IMR-90 (cell line): ENCODE results near the gene MLH3. TPM values are rescaled to one million over a fixed set of nuclear protein-coding genes. Genes with fewer than 3 reads are reported as not detected.

Experiments
- ATAC-seq: fragments of 200-7000 bp; cut with Tn5 transposase; 2 replicates; pipeline ENCODE4 v1.9.1; 2020; ENCODE audit warnings: low read depth, mild to moderate bottlenecking, moderate library complexity
- BruUV-seq: library from RNA; stranded (reverse); fragments of 400-500 nt; replicated peaks from 2 replicates; lab custom pipeline; 2021; lab: Mats Ljungman, UMichigan
- CTCF ChIA-PET: fragments of 300-600 bp; formaldehyde crosslinking; extraction: SDS; loops from one replicate; lab custom pipeline; 2021; ENCODE audit warnings: antibody characterized with exemption; lab: Yijun Ruan, JAX
- POLR2A ChIA-PET: fragments of 300-600 bp; sonication (Branson Sonifier 250); formaldehyde crosslinking; loops from one replicate; lab custom pipeline; 2022; ENCODE audit warnings: antibody characterized with exemption; ENCODE audit not compliant: unreplicated experiment; lab: Charles Lee
- DNase-seq: peaks from one replicate; pipeline ENCODE4 v3.0.0; 2013
- H2AFZ ChIP-seq: replicated peaks from 2 replicates; pipeline ENCODE3; 2013; ENCODE audit warnings: low read length, mild to moderate bottlenecking; ENCODE audit not compliant: poor library complexity
- H2AK5ac ChIP-seq: 2 replicates; pipeline ENCODE4 v1.6.1; 2013; ENCODE audit warnings: low read depth, low read length, inconsistent platforms
- H2AK9ac ChIP-seq: replicated peaks from 2 replicates; pipeline ENCODE3; 2013; ENCODE audit warnings: mild to moderate bottlenecking, low read depth, low read length, moderate library complexity; ENCODE audit not compliant: poor library complexity
- H2BK120ac ChIP-seq: 2 replicates; pipeline ENCODE4 v1.6.1; 2013; ENCODE audit warnings: low read depth, low read length, inconsistent platforms
- H2BK15ac ChIP-seq: 3 replicates; pipeline ENCODE4 v1.6.1; 2013; ENCODE audit warnings: low read depth, low read length, inconsistent platforms
- H2BK20ac ChIP-seq: 2 replicates; pipeline ENCODE4 v1.6.1; 2013; ENCODE audit warnings: low read depth, mild to moderate bottlenecking, inconsistent platforms, low read length, moderate library complexity
- H2BK5ac ChIP-seq: 2 replicates; pipeline ENCODE4 v1.6.1; 2013; ENCODE audit warnings: mild to moderate bottlenecking, low read depth, low read length, inconsistent platforms; ENCODE audit not compliant: poor library complexity, severe bottlenecking
- H3K14ac ChIP-seq: replicated peaks from 2 replicates; pipeline ENCODE4 v1.6.1; 2013; ENCODE audit warnings: low read depth, low read length, inconsistent platforms
- H3K18ac ChIP-seq: 2 replicates; pipeline ENCODE4 v1.6.1; 2013; ENCODE audit warnings: low read depth, low read length, control low read depth
- H3K23ac ChIP-seq: 2 replicates; pipeline ENCODE4 v1.6.1; 2013; ENCODE audit warnings: low read depth, low read length, inconsistent platforms
- H3K27ac ChIP-seq: 2 replicates; pipeline ENCODE4 v1.5.1; 2013; ENCODE audit warnings: mild to moderate bottlenecking, control low read depth, low read length; ENCODE audit not compliant: insufficient read depth
- H3K27me3 ChIP-seq: 2 replicates; pipeline ENCODE4 v1.6.1; 2013; ENCODE audit warnings: low read length; ENCODE audit not compliant: control insufficient read depth, insufficient read depth
- H3K36me3 ChIP-seq: 2 replicates; pipeline ENCODE4 v1.6.1; 2013; ENCODE audit warnings: low read length, mixed read lengths; ENCODE audit not compliant: control insufficient read depth, insufficient read depth
- H3K4ac ChIP-seq: 2 replicates; pipeline ENCODE4 v1.6.1; 2013; ENCODE audit warnings: low read depth, low read length, inconsistent platforms
- H3K4me1 ChIP-seq: 2 replicates; pipeline ENCODE4 v1.6.1; 2013; ENCODE audit warnings: low read length, mixed read lengths; ENCODE audit not compliant: control insufficient read depth, insufficient read depth
- H3K4me2 ChIP-seq: 2 replicates; pipeline ENCODE4 v1.6.1; 2013; ENCODE audit warnings: low read depth, mild to moderate bottlenecking, control low read depth, low read length, moderate library complexity
- H3K4me3 ChIP-seq: 2 replicates; pipeline ENCODE4 v1.5.1; 2013; ENCODE audit warnings: low read depth, mild to moderate bottlenecking, control low read depth, low read length, moderate library complexity; ENCODE audit not compliant: insufficient read depth
- H3K56ac ChIP-seq: 2 replicates; pipeline ENCODE4 v1.6.1; 2013; ENCODE audit warnings: low read length, inconsistent platforms; ENCODE audit not compliant: insufficient read depth; ENCODE audit errors: extremely low read depth
- H3K79me1 ChIP-seq, 2 experiments: 2 replicates each; pipeline ENCODE4 v1.6.1; 2013; ENCODE audit warnings: low read length in 2 of 2, inconsistent platforms in 1 of 2, low read depth in 1 of 2
- H3K9ac ChIP-seq: 2 replicates; pipeline ENCODE4 v1.6.1; 2013; ENCODE audit warnings: low read depth, low read length, control low read depth
- H3K9me1 ChIP-seq: 2 replicates; pipeline ENCODE4 v1.6.1; 2013; ENCODE audit warnings: low read length, inconsistent platforms; ENCODE audit not compliant: insufficient read depth
- H3K9me3 ChIP-seq: 2 replicates; pipeline ENCODE4 v1.6.1; 2013; ENCODE audit warnings: low read length; ENCODE audit not compliant: control insufficient read depth, insufficient read depth
- H4K20me1 ChIP-seq: 2 replicates; pipeline ENCODE4 v1.6.1; 2013; ENCODE audit warnings: low read length, inconsistent platforms; ENCODE audit not compliant: insufficient read depth
- H4K5ac ChIP-seq: 2 replicates; pipeline ENCODE4 v1.6.1; 2013; ENCODE audit warnings: mild to moderate bottlenecking, low read depth, low read length, control low read depth
- H4K8ac ChIP-seq, 2 experiments: 2 replicates each; pipeline ENCODE4 v1.6.1; 2013; ENCODE audit warnings: low read depth in 2 of 2, low read length in 2 of 2, control low read depth in 1 of 2, inconsistent platforms in 1 of 2
- H4K91ac ChIP-seq: 2 replicates; pipeline ENCODE4 v1.6.1; 2013; ENCODE audit warnings: low read depth, low read length, inconsistent platforms; ENCODE audit not compliant: insufficient read depth
- BHLHE40 ChIP-seq: fragments of 150-350 bp; IDR thresholded peaks from 2 replicates; pipeline ENCODE4 v1.6.1; 2016; ENCODE audit warnings: mild to moderate bottlenecking, low read depth, low read length
- CEBPB ChIP-seq: IDR thresholded peaks from 2 replicates; pipeline ENCODE4 v1.6.1; 2012; ENCODE audit warnings: low read depth, low read length, improper control_type of control experiment
- CHD1 ChIP-seq: IDR thresholded peaks from 2 replicates; pipeline ENCODE4 v1.6.1; 2012; ENCODE audit warnings: low read depth, low read length, improper control_type of control experiment
- FOS ChIP-seq: fragments of 150-350 bp; IDR thresholded peaks from 2 replicates; pipeline ENCODE4 v1.6.1; 2016; ENCODE audit warnings: low read depth, low read length
- MAFK ChIP-seq: IDR thresholded peaks from 2 replicates; pipeline ENCODE4 v1.6.1; 2012; ENCODE audit warnings: low read depth, low read length, improper control_type of control experiment
- MXI1 ChIP-seq: IDR thresholded peaks from 2 replicates; pipeline ENCODE4 v1.6.1; 2012; ENCODE audit warnings: low read depth, mild to moderate bottlenecking, low read length, moderate library complexity, borderline replicate concordance
- NFE2L2 ChIP-seq: fragments of 150-350 bp; IDR thresholded peaks from 2 replicates; pipeline ENCODE4 v1.6.1; 2016; ENCODE audit warnings: low read depth, mild to moderate bottlenecking, low read length
- POLR2A ChIP-seq: IDR thresholded peaks from 2 replicates; pipeline ENCODE4 v1.6.1; 2012; ENCODE audit warnings: mild to moderate bottlenecking, low read depth, low read length
- RAD21 ChIP-seq: IDR thresholded peaks from 2 replicates; pipeline ENCODE4 v1.6.1; 2012; ENCODE audit warnings: low read length, improper control_type of control experiment
- RCOR1 ChIP-seq: IDR thresholded peaks from 2 replicates; pipeline ENCODE4 v1.6.1; 2012; ENCODE audit warnings: mild to moderate bottlenecking, low read length, improper control_type of control experiment; ENCODE audit not compliant: insufficient replicate concordance
- RFX5 ChIP-seq: IDR thresholded peaks from 2 replicates; pipeline ENCODE4 v1.8.0; 2012; ENCODE audit warnings: low read depth, mild to moderate bottlenecking, low read length, moderate library complexity
- USF2 ChIP-seq: fragments of 150-350 bp; IDR thresholded peaks from 2 replicates; pipeline ENCODE4 v1.6.1; 2017; ENCODE audit warnings: mild to moderate bottlenecking, antibody characterized with exemption, low read length, low read depth
- WGBS, 2 experiments: methylation state at CpG; one replicate each; pipeline versions ENCODE4 v1.1.5 to v1.1.7; 2013; ENCODE audit warnings: missing lambda C conversion rate in 2 of 2; ENCODE audit not compliant: insufficient read length in 1 of 2; ENCODE audit errors: extremely low coverage in 2 of 2; 5-methylcytosine and 5-hydroxymethylcytosine counted together
- dilution Hi-C: fragments of 300-500 bp; cut with HindIII; formaldehyde crosslinking; loops from one replicate; pipeline ENCODE4 v1.14.3; 2018; ENCODE audit warnings: low sequenced_read_pairs; ENCODE audit not compliant: unreplicated experiment
- in situ Hi-C: fragments of 300-500 bp; cut with MboI; formaldehyde crosslinking; loops from 3 replicates; pipeline ENCODE4 v1.14.3; 2019; ENCODE audit warnings: low sequenced_read_pairs, inconsistent platforms, mixed read lengths
- intact Hi-C: fragments of 100-400 bp; cut with micrococcal nuclease; formaldehyde crosslinking; loops from 2 replicates; pipeline ENCODE4 v1.10.0; 2022
- polyA plus RNA-seq, 3 experiments: library from polyadenylated mRNA; depleted of rRNA; stranded (reverse); fragments of >200 nt; gene quantifications; 2 replicates each; pipeline ENCODE4 v1.2.3, GENCODE V29; 2012; ENCODE audit warnings: low replicate concordance in 1 of 3
- total RNA-seq: library from RNA; depleted of rRNA; stranded (reverse); fragments of >200 nt; gene quantifications from 2 replicates; pipeline ENCODE4 v1.2.3, GENCODE V29; 2012
- TF ChIP-seq, protein P1 (sequence below): conservative IDR thresholded peaks from 2 replicates; pipeline ENCODE4 v1.5.1; 2012; ENCODE audit warnings: mild to moderate bottlenecking, low read depth, low read length, improper control_type of control experiment
- TF ChIP-seq, protein P2 (sequence below): fragments of 150-350 bp; IDR thresholded peaks from 2 replicates; pipeline ENCODE4 v1.6.1; 2016; ENCODE audit warnings: low read depth, mild to moderate bottlenecking, low read length, moderate library complexity, borderline replicate concordance

Gene MLH3
- total and polyA plus RNA-seq, 2 of the 4 experiments (the other 2 are of a cell fraction) = 5.6 to 14.7 TPM

DNA sequence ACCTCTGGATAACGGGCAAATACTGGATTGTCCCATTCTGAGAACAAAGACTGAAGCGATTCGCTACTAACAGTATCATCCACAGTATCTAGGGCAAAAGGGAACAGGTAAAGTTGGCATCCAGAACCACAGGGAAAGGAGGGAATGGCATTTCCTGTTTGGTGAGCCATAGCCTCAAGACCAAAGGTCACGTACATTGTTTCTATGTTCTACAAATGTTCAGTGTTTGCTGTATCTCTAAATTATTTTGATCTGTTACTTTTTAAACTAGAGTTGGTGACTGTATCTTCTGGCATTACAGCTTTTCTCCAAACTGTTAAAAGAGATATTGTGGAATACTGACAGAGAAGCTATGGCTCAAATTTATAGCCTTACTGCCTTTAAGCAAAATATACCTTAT is 9.7 kb downstream of the MLH3 start:
- peaks cover 3% of the 10 kb centered on the region; the same call in 1 of the 2 replicates for H3K36me3 ChIP-seq
- BruUV-seq = no TSS peak
- H2BK120ac ChIP-seq = 0 out of 2 replicates have a peak overlapping the region, but pooled peaks have one; percentile 11
- DNase-seq = no peak
- H4K8ac ChIP-seq = 0 out of 4 replicates have a peak overlapping the region, but pooled peaks of 1 of the 2 experiments have one; percentile 0
- peak overlapping the region; percentile 65; the same call in 1 of the 2 replicates for H2AK5ac ChIP-seq
- ChIA-PET CTCF (no interaction called here), POLR2A (no interaction called here)
- H2BK20ac ChIP-seq = no peak overlapping the region
- TF ChIP-seq MXI1 (no peak), CEBPB (no peak), POLR2A (no peak), CHD1 (no peak), MAFK (no peak), USF2 (no peak), FOS (no peak), RFX5 (no peak), BHLHE40 (no peak), RCOR1 (no peak), RAD21 (no peak), NFE2L2 (no peak)
- TF ChIP-seq, protein P1, sequence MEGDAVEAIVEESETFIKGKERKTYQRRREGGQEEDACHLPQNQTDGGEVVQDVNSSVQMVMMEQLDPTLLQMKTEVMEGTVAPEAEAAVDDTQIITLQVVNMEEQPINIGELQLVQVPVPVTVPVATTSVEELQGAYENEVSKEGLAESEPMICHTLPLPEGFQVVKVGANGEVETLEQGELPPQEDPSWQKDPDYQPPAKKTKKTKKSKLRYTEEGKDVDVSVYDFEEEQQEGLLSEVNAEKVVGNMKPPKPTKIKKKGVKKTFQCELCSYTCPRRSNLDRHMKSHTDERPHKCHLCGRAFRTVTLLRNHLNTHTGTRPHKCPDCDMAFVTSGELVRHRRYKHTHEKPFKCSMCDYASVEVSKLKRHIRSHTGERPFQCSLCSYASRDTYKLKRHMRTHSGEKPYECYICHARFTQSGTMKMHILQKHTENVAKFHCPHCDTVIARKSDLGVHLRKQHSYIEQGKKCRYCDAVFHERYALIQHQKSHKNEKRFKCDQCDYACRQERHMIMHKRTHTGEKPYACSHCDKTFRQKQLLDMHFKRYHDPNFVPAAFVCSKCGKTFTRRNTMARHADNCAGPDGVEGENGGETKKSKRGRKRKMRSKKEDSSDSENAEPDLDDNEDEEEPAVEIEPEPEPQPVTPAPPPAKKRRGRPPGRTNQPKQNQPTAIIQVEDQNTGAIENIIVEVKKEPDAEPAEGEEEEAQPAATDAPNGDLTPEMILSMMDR = no peak
- TF ChIP-seq, protein P2, sequence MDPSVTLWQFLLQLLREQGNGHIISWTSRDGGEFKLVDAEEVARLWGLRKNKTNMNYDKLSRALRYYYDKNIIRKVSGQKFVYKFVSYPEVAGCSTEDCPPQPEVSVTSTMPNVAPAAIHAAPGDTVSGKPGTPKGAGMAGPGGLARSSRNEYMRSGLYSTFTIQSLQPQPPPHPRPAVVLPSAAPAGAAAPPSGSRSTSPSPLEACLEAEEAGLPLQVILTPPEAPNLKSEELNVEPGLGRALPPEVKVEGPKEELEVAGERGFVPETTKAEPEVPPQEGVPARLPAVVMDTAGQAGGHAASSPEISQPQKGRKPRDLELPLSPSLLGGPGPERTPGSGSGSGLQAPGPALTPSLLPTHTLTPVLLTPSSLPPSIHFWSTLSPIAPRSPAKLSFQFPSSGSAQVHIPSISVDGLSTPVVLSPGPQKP = no peak
- H3K4ac ChIP-seq = peak overlapping the region; percentile 53; the same call in 1 of the 2 replicates
- H4K91ac ChIP-seq = no peak overlapping the region
- H3K4me2 ChIP-seq = no peak overlapping the region
- no peaks in the 10 kb centered on the region for H4K20me1 ChIP-seq
- 0 out of 2 replicates have a peak overlapping the region, but pooled peaks have one; percentile 12 for H4K5ac ChIP-seq
- no peak overlapping the region for H2AK9ac ChIP-seq
- peak overlapping the region; percentile 43 for H2BK5ac ChIP-seq
- peak overlapping the region; percentile 82 for H3K14ac ChIP-seq
- in situ Hi-C loops = no loop called here
- dilution Hi-C loops = no loop called here
- no peak overlapping the region for H3K18ac ChIP-seq
- no peak overlapping the region for H3K56ac ChIP-seq
- no CpG with 5 or more reads among the region's 4 CpGs for WGBS, 2 experiments
- H3K27me3 ChIP-seq = no peaks in the 10 kb centered on the region
- H3K9me3 ChIP-seq = no peaks in the 10 kb centered on the region
- H3K79me1 ChIP-seq = peaks cover 5 to 18% of the 10 kb centered on the region in 2 experiments; a peak in 2 of 4 replicates
- H2BK15ac ChIP-seq = no peak overlapping the region
- no peak overlapping the region for H3K9ac ChIP-seq
- H3K23ac ChIP-seq = peak overlapping the region; percentile 76; the same call in 1 of the 2 replicates
- H3K4me1 ChIP-seq = peaks cover 13% of the 10 kb centered on the region
- ATAC-seq = peak; percentile 60
- intact Hi-C loops = no loop called here
- H3K9me1 ChIP-seq = peaks cover 16% of the 10 kb centered on the region
- no peak overlapping the region for H3K4me3 ChIP-seq
- peak overlapping the region; percentile 48; the same call in 1 of the 2 replicates for H3K27ac ChIP-seq
- H2AFZ ChIP-seq = no peak overlapping the region
